OCI-LY3 (cell line): ENCODE measurements around the gene CROCC2.

ENCODE experiments used
- CTCF ChIP-seq: fragments of 200-600, 300-600 bp; sonication (generic); IDR thresholded peaks from 2 replicates; pipeline ENCODE4 v1.5.1; 2014; ENCODE audit warnings: antibody characterized with exemption, low read length, low read depth
- EZH2phosphoT487 ChIP-seq: fragments of 200-600 bp; shearing (Covaris generic); IDR thresholded peaks from 2 replicates; pipeline ENCODE4 v1.6.1; 2018; ENCODE audit warnings: antibody characterized with exemption, mixed run types, low read depth

- TF ChIP-seq CTCF (no peak), EZH2phosphoT487 (no peak)
Observed at GRCh38 chr2:240877460-240878340, 28.4 kb upstream of the CROCC2 start.
